ENCODE results near the gene PLPP1. TPM values are rescaled to one million over a fixed set of nuclear protein-coding genes. Genes with fewer than 3 reads are reported as not detected.

Gene PLPP1
- total and polyA plus RNA-seq, 2 of the 8 experiments (the other 6 are each of a cell fraction or from before 2014, with no cell fraction given): 43.7 to 91.3 TPM

DNA sequence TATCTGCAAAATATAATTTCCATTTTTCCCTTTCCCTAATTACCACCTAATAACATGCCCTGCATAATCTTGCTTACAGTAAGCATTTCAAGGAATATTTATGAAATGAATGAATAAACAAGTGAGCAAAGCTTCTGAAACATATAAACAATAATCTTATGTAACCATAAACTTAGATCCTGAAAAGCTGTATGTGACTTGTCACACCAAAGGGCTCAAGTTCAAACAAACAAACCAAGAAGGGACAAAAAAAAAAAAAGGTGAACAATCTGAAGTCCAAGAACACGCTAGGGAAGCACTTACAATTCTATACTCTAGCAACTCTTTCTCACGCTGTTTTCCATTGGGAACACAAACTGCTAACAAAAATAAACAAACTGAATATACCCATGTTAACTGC is 36.3 kb downstream of the PLPP1 start:
- TF ChIP-seq POLR2AphosphoS5 (IDR thresholded peaks at IDR 0.05; ENCODE audit: low read depth, low read length): no peak
- TF ChIP-seq SIN3A (conservative IDR thresholded peaks at IDR 0.05 in 1 of 2, IDR thresholded peaks at IDR 0.05 in 1 of 2; ENCODE audit: low read depth in 1 of 2, low read length in 2 of 2): no peak
- TF ChIP-seq KDM1A (IDR thresholded peaks at IDR 0.05; ENCODE audit: borderline replicate concordance, low read length): no peak
- TF ChIP-seq TAF1 (IDR thresholded peaks at IDR 0.05; ENCODE audit: low read depth, low read length): no peak
- no peak overlapping the region for H2BK20ac ChIP-seq (ENCODE audit: low read length)
- peaks cover 0 to 7% (median 0%) of the 10 kb centered on the region in 4 experiments; a peak in 1 of 8 replicates for H3K36me3 ChIP-seq (ENCODE audit: control insufficient read depth in 2 of 4, insufficient read depth in 4 of 4, low read length in 3 of 4)
- DNase-seq (ENCODE audit: low read depth in 1 of 2, low spot score in 2 of 2) (no peak), FAIRE-seq (no peak)
- H2BK15ac ChIP-seq (ENCODE audit: low read length): no peak overlapping the region
- H3K79me2 ChIP-seq (ENCODE audit: control insufficient read depth in 1 of 2, insufficient read depth in 2 of 2, low read length in 2 of 2): peaks cover 7 to 97% of the 10 kb centered on the region in 2 experiments
- H3K14ac ChIP-seq (ENCODE audit: insufficient read length): no peak overlapping the region
- H4K8ac ChIP-seq (ENCODE audit: extremely low read depth, insufficient read depth, low read length): no peak overlapping the region
- CTCF ChIA-PET (ENCODE audit: partially characterized antibody): interaction anchor here (0.7 to 1.2 kb wide), 4 partner anchors 30 to 67 kb away, joined by 3 to 4 read pairs (median 3); no protein-coding TSS in a partner anchor
- peaks cover 0 to 23% (median 10%) of the 10 kb centered on the region in 4 experiments; a peak in 4 of 7 replicates for H3K4me1 ChIP-seq (replicated peaks in 1 of 4; ENCODE audit: control insufficient read depth in 3 of 4, insufficient read depth in 4 of 4, low read length in 3 of 4)
- POLR2A ChIA-PET (ENCODE audit: partially characterized antibody): interaction anchor here (0.6 kb wide), 1 partner anchor 11 kb away, joined by 3 read pairs; no protein-coding TSS in a partner anchor
- WGBS, 2 experiments (ENCODE audit: extremely low coverage in 1 of 2, insufficient coverage in 1 of 2, insufficient read length in 1 of 2, insufficient replicate concordance in 2 of 2, low coverage in 1 of 2, low lambda C conversion rate in 2 of 2, missing lambda C conversion rate in 1 of 2): 91% methylated on average over 2 of the region's 2 CpGs; no CpG with 5 or more reads in 1 of the 2 experiments
- no peak overlapping the region for H3K4ac ChIP-seq (replicated peaks; ENCODE audit: insufficient read length, low read depth, low read length)
- H3K27me3 ChIP-seq (replicated peaks in 1 of 4; ENCODE audit: control insufficient read depth in 3 of 4, extremely low read depth in 1 of 4, insufficient read depth in 3 of 4, low read length in 3 of 4): no peaks in the 10 kb centered on the region
- peaks cover 0 to 1% of the 10 kb centered on the region in 2 experiments for H4K20me1 ChIP-seq (replicated peaks in 1 of 2; ENCODE audit: control insufficient read depth in 1 of 2, insufficient read depth in 2 of 2, low read length in 2 of 2)
- no peak overlapping the region for H3K9ac ChIP-seq (replicated peaks in 1 of 4; ENCODE audit: extremely low read depth in 1 of 4, low read depth in 3 of 4, low read length in 3 of 4)
- no peak overlapping the region for H3K18ac ChIP-seq (ENCODE audit: extremely low read depth, low read length)
- H3K27ac ChIP-seq (ENCODE audit: low read depth, low read length): no peak overlapping the region
- H3K4me2 ChIP-seq (ENCODE audit: insufficient read depth in 1 of 2, low read depth in 2 of 2, low read length in 2 of 2): no peak overlapping the region
- H4K5ac ChIP-seq (ENCODE audit: insufficient read length, low read depth, low read length): no peak overlapping the region
- H2BK120ac ChIP-seq (replicated peaks; ENCODE audit: low read depth, low read length): no peak overlapping the region
- H3K9me3 ChIP-seq (ENCODE audit: insufficient read depth in 2 of 2, low read depth in 1 of 2, low read length in 1 of 2): no peaks in the 10 kb centered on the region
- peaks cover 6% of the 10 kb centered on the region for H3K79me1 ChIP-seq (ENCODE audit: low read depth, low read length)
- no peak overlapping the region for H2AK5ac ChIP-seq (ENCODE audit: low read depth, low read length)
- H2BK5ac ChIP-seq (ENCODE audit: low read depth, low read length): no peak overlapping the region
- H3K56ac ChIP-seq (replicated peaks; ENCODE audit: insufficient read length, low read depth, low read length): no peak overlapping the region
- H4K91ac ChIP-seq (replicated peaks; ENCODE audit: insufficient read length, low read length): no peak overlapping the region
- no peak overlapping the region for H2AFZ ChIP-seq (ENCODE audit: low read length)
- H3K23me2 ChIP-seq (ENCODE audit: low read depth, low read length): no peaks in the 10 kb centered on the region
- no peak overlapping the region for H3K23ac ChIP-seq (ENCODE audit: insufficient read length)
- H2BK12ac ChIP-seq (ENCODE audit: low read depth, low read length): no peak overlapping the region
- no peak overlapping the region for H3K4me3 ChIP-seq (ENCODE audit: extremely low read depth in 1 of 4, insufficient read depth in 2 of 4, low read depth in 3 of 4, low read length in 4 of 4)

Data from H1 (cell line).